GM12878 (cell line): Measurements from ENCODE around the gene SYN1. TPM values are rescaled to one million over a fixed set of nuclear protein-coding genes. Genes with fewer than 3 reads are reported as not detected.

ENCODE experiments used
- ATAC-seq: fragments of 200-7000 bp; cut with Tn5 transposase; 3 replicates; pipeline ENCODE4 v1.9.1; 2020; ENCODE audit warnings: mild to moderate bottlenecking, moderate library complexity
- BruUV-seq: library from RNA; stranded (reverse); fragments of 400-500 nt; replicated peaks from 2 replicates; lab custom pipeline; 2021; lab: Mats Ljungman, UMichigan
- CTCF ChIA-PET: fragments of 300-600 bp; sonication (Branson Sonifier 250); formaldehyde crosslinking; extraction: SDS; loops from one replicate; lab custom pipeline; 2021; ENCODE audit warnings: inconsistent platforms; lab: Yijun Ruan, JAX
- POLR2A ChIA-PET: fragments of 350-600 bp; formaldehyde crosslinking; extraction: SDS; loops from one replicate; lab custom pipeline; 2021; ENCODE audit warnings: inconsistent platforms; lab: Charles Lee
- RAD21 ChIA-PET: fragments of 300-600 bp; sonication (Branson Sonifier 250); formaldehyde crosslinking; loops from one replicate; lab custom pipeline; 2023; ENCODE audit warnings: antibody characterized with exemption; ENCODE audit not compliant: unreplicated experiment; lab: Charles Lee
- SMC1A ChIA-PET: fragments of 300-600 bp; sonication (Branson Sonifier 250); formaldehyde crosslinking; loops from one replicate; lab custom pipeline; 2023; ENCODE audit not compliant: unreplicated experiment, uncharacterized antibody; lab: Charles Lee
- DNase-seq: peaks from one replicate; pipeline ENCODE4 v3.0.0-alpha.2; 2011; ENCODE audit warnings: low read depth, low spot score
- FAIRE-seq: peaks from 3 replicates; lab custom pipeline; 2011; peaks lifted over from hg19 to GRCh38; lab: Jason Lieb, UNC
- H2AFZ ChIP-seq: 2 replicates; pipeline ENCODE4 v1.6.0; 2011; ENCODE audit warnings: low read depth, low read length, control low read depth; ENCODE audit not compliant: control insufficient read depth
- H3K27ac ChIP-seq: 2 replicates; pipeline ENCODE4 v1.5.1; 2011; ENCODE audit warnings: control low read depth; ENCODE audit not compliant: control insufficient read depth, insufficient read depth
- H3K27me3 ChIP-seq, 2 experiments: replicated peaks in 1 of 2; 2 replicates each; pipeline versions ENCODE4 v1.6.0 to v1.6.1; 2011; ENCODE audit warnings: low read length in 1 of 2; ENCODE audit not compliant: control insufficient read depth in 2 of 2, insufficient read depth in 2 of 2
- H3K36me3 ChIP-seq, 2 experiments: 2 replicates each; pipeline ENCODE4 v1.5.1; 2011; ENCODE audit warnings: low read length in 1 of 2; ENCODE audit not compliant: control insufficient read depth in 2 of 2, insufficient read depth in 2 of 2
- H3K4me1 ChIP-seq: 2 replicates; pipeline ENCODE4 v1.6.1; 2011; ENCODE audit warnings: mild to moderate bottlenecking, low read length, moderate library complexity, mixed read lengths; ENCODE audit not compliant: control insufficient read depth, insufficient read depth
- H3K4me2 ChIP-seq: 2 replicates; pipeline ENCODE4 v1.6.0; 2011; ENCODE audit warnings: control low read depth; ENCODE audit not compliant: control insufficient read depth, insufficient read depth
- H3K4me3 ChIP-seq: fragments of 200-600 bp; sonication (generic); 2 replicates; pipeline ENCODE4 v1.5.1; 2016
- H3K79me2 ChIP-seq: 2 replicates; pipeline ENCODE4 v1.6.0; 2011; ENCODE audit warnings: low read length; ENCODE audit not compliant: control insufficient read depth, insufficient read depth
- H3K9ac ChIP-seq: 2 replicates; pipeline ENCODE4 v1.8.0; 2011; ENCODE audit warnings: low read length, control low read depth, mixed read lengths; ENCODE audit not compliant: control insufficient read depth, insufficient read depth
- H3K9me3 ChIP-seq: replicated peaks from 3 replicates; pipeline ENCODE4 v1.5.1; 2011; ENCODE audit warnings: mild to moderate bottlenecking, low read length; ENCODE audit not compliant: control insufficient read depth, insufficient read depth
- H4K20me1 ChIP-seq: 2 replicates; pipeline ENCODE4 v1.6.0; 2011; ENCODE audit not compliant: control insufficient read depth, insufficient read depth
- CEBPB ChIP-seq, 2 experiments: fragments of 150-350 bp in 1 of 2; IDR thresholded peaks; 2 replicates each; pipeline ENCODE4 v1.6.1; 2012 to 2014; ENCODE audit warnings: low read depth in 2 of 2, low read length in 2 of 2, borderline replicate concordance in 1 of 2, inconsistent platforms in 1 of 2
- CHD1 ChIP-seq: IDR thresholded peaks from 2 replicates; pipeline ENCODE4 v1.6.1; 2012; ENCODE audit warnings: low read depth, low read length, improper control_type of control experiment
- CTCF ChIP-seq, 3 experiments: IDR thresholded peaks in 2 of 3; conservative IDR thresholded peaks in 1 of 3; 2 replicates each; pipeline ENCODE4 v1.5.1; 2011; ENCODE audit warnings: low read depth in 3 of 3, low read length in 3 of 3, mild to moderate bottlenecking in 3 of 3, control low read depth in 2 of 3, moderate library complexity in 2 of 3, inconsistent platforms in 1 of 3, mixed read lengths in 1 of 3; ENCODE audit not compliant: control insufficient read depth in 2 of 3, insufficient read depth in 1 of 3; ENCODE audit errors: extremely low read depth in 1 of 3
- GABPA ChIP-seq: IDR thresholded peaks from 2 replicates; pipeline ENCODE4 v1.6.1; 2014; ENCODE audit warnings: antibody characterized with exemption, low read depth, mild to moderate bottlenecking, inconsistent platforms
- HDAC2 ChIP-seq: fragments of 200-600 bp; sonication (generic); IDR thresholded peaks from 2 replicates; pipeline ENCODE4 v1.6.1; 2017
- RUNX3 ChIP-seq: IDR thresholded peaks from 2 replicates; pipeline ENCODE4 v1.6.1; 2012; ENCODE audit warnings: low read length, inconsistent platforms
- SMAD1 ChIP-seq: fragments of 450-650 bp; IDR thresholded peaks from 2 replicates; pipeline ENCODE4 v1.6.1; 2018; ENCODE audit warnings: mild to moderate bottlenecking, low read depth; ENCODE audit not compliant: partially characterized antibody
- USF1 ChIP-seq: IDR thresholded peaks from 2 replicates; pipeline ENCODE4 v1.6.1; 2011; ENCODE audit warnings: borderline replicate concordance, low read depth, mild to moderate bottlenecking, moderate library complexity, mixed read lengths, low read length; ENCODE audit not compliant: insufficient read depth; ENCODE audit errors: extremely low read length
- ZNF384 ChIP-seq: IDR thresholded peaks from 2 replicates; pipeline ENCODE4 v1.6.1; 2012; ENCODE audit warnings: low read depth, mild to moderate bottlenecking, low read length, improper control_type of control experiment, borderline replicate concordance
- WGBS: methylation state at CpG from one replicate; pipeline ENCODE4 v1.1.6; 2016; ENCODE audit warnings: low lambda C conversion rate; ENCODE audit not compliant: insufficient replicate concordance, insufficient coverage; ENCODE audit errors: missing lambda C conversion rate; 5-methylcytosine and 5-hydroxymethylcytosine counted together
- in situ Hi-C: fragments of 300-500 bp; cut with MboI; formaldehyde crosslinking; loops from 9 replicates; pipeline ENCODE4 v1.14.3; 2018; ENCODE audit warnings: mixed read lengths
- intact Hi-C: fragments of 100-400 bp; cut with micrococcal nuclease; formaldehyde crosslinking; loops from one replicate; pipeline ENCODE4 v1.14.2; 2022; ENCODE audit not compliant: unreplicated experiment
- polyA plus RNA-seq, 11 experiments: library from polyadenylated mRNA; depleted of rRNA in 4 of 11; unstranded in 6 of 11; stranded (reverse) in 5 of 11; fragments of >200 nt; fragmentation: Nextera tagmentation in 4 of 11; fragmentation: Illumina TruSeq in 1 of 11; extraction: Ambion mirVana in 4 of 11; extraction: Trizol in 1 of 11; gene quantifications; 1 replicate in 1 of 11; 2 replicates in 10 of 11; pipeline versions ENCODE4 v1.2.1 to v1.2.3, GENCODE V29; 2011 to 2016; ENCODE audit warnings: inconsistent platforms in 2 of 11, missing spikeins in 2 of 11, low read depth in 1 of 11
- total RNA-seq, 4 experiments: library from RNA; depleted of rRNA in 3 of 4; stranded (reverse); fragments of >200 nt in 3 of 4; fragmentation: Illumina TruSeq in 1 of 4; extraction: Trizol in 1 of 4; gene quantifications; 2 replicates each; pipeline versions ENCODE4 v1.2.1 to v1.2.3, GENCODE V29; 2013 to 2021
- TF ChIP-seq, protein P1 (sequence below): fragments of 450-650 bp; IDR thresholded peaks from 2 replicates; pipeline ENCODE4 v1.6.1; 2017; ENCODE audit warnings: borderline replicate concordance
- TF ChIP-seq, protein P2 (sequence below): fragments of 450-650 bp; IDR thresholded peaks from 2 replicates; pipeline ENCODE4 v1.6.1; 2017; ENCODE audit warnings: mild to moderate bottlenecking, low read depth, inconsistent platforms; ENCODE audit not compliant: poor library complexity, severe bottlenecking

Gene SYN1
- total and polyA plus RNA-seq, 10 of the 15 experiments (the other 5 are each of a cell fraction or from before 2014, with no cell fraction given) = 0.09 to 0.57 (median 0.16) TPM; not detected in 3

GRCh38 chrX:47611926-47612325 is 7.7 kb downstream of the SYN1 start:
- in situ Hi-C loops = no loop called here
- SMC1A ChIA-PET = no interaction called here
- DNase-seq (no peak), ATAC-seq (no peak), FAIRE-seq (no peak)
- Histone ChIP-seq H3K27me3 (no peaks in the 10 kb centered on the region), H3K4me1 (no peaks in the 10 kb centered on the region), H2AFZ (no peak overlapping the region), H3K9me3 (no peaks in the 10 kb centered on the region), H3K4me3 (no peak overlapping the region), H3K79me2 (no peaks in the 10 kb centered on the region), H3K4me2 (no peak overlapping the region), H3K9ac (no peak overlapping the region), H4K20me1 (no peaks in the 10 kb centered on the region), H3K36me3 (no peaks in the 10 kb centered on the region), H3K27ac (no peak overlapping the region)
- BruUV-seq = no TSS peak
- CTCF ChIA-PET = interaction anchor here (0.6 kb wide), 1 partner anchor 15 kb away, joined by 3 read pairs; no protein-coding TSS in a partner anchor
- RAD21 ChIA-PET = no interaction called here
- 39% methylated on average over 2 of the region's 2 CpGs for WGBS
- TF ChIP-seq CHD1 = no peak
- no peak for TF ChIP-seq GABPA
- no peak for TF ChIP-seq CEBPB (IDR thresholded peaks at IDR 0.05; ENCODE audit: borderline replicate concordance in 1 of 2, low read depth in 2 of 2, low read length in 2 of 2)
- no peak for TF ChIP-seq HDAC2
- no peak for TF ChIP-seq RUNX3
- TF ChIP-seq SMAD1 = no peak
- no peak for TF ChIP-seq CTCF (IDR thresholded peaks at IDR 0.05 in 2 of 3, conservative IDR thresholded peaks at IDR 0.05 in 1 of 3; ENCODE audit: control insufficient read depth in 2 of 3, extremely low read depth in 1 of 3, insufficient read depth in 1 of 3, low read depth in 3 of 3, low read length in 3 of 3)
- TF ChIP-seq ZNF384 = no peak
- no peak for TF ChIP-seq USF1
- TF ChIP-seq, protein P1, sequence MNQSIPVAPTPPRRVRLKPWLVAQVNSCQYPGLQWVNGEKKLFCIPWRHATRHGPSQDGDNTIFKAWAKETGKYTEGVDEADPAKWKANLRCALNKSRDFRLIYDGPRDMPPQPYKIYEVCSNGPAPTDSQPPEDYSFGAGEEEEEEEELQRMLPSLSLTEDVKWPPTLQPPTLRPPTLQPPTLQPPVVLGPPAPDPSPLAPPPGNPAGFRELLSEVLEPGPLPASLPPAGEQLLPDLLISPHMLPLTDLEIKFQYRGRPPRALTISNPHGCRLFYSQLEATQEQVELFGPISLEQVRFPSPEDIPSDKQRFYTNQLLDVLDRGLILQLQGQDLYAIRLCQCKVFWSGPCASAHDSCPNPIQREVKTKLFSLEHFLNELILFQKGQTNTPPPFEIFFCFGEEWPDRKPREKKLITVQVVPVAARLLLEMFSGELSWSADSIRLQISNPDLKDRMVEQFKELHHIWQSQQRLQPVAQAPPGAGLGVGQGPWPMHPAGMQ = no peak
- TF ChIP-seq, protein P2, sequence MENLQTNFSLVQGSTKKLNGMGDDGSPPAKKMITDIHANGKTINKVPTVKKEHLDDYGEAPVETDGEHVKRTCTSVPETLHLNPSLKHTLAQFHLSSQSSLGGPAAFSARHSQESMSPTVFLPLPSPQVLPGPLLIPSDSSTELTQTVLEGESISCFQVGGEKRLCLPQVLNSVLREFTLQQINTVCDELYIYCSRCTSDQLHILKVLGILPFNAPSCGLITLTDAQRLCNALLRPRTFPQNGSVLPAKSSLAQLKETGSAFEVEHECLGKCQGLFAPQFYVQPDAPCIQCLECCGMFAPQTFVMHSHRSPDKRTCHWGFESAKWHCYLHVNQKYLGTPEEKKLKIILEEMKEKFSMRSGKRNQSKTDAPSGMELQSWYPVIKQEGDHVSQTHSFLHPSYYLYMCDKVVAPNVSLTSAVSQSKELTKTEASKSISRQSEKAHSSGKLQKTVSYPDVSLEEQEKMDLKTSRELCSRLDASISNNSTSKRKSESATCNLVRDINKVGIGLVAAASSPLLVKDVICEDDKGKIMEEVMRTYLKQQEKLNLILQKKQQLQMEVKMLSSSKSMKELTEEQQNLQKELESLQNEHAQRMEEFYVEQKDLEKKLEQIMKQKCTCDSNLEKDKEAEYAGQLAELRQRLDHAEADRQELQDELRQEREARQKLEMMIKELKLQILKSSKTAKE = no peak
- POLR2A ChIA-PET = no interaction called here
- intact Hi-C loops = no loop called here
